COR-L47 (cell line): ENCODE data around the gene MED22.
"Not testable (repeated sequence)": the region's sequence is repeated elsewhere in the genome, so short reads cannot be mapped to it uniquely, and the experiment has no call there.

Experiments used
- DNase-seq: peaks from one replicate; lab custom pipeline; 2025; lab: John Stamatoyannopoulos, UW

The MED22 gene

GRCh38 chr9:133304477-133305377, 43.2 kb downstream of the MED22 start:
- DNase-seq, result no peak

DNA sequence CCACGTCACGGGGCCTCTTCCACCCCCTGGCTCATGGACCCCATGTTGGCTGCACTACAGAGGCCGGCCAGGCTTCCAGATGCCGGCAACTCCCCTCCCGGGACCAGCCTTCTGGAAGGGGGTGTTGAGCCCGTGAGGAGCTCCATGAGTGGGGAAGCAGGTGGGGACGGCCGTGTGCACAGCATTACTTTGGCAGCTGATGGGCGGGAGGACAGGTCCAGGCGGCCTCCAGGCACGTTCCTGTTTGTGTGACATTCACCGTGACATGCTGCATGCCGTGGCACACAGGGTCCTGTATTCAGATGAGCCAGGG, 43.8 kb downstream of the MED22 start:
- no peak for DNase-seq

- DNase-seq, result no peak
Observed at GRCh38 chr9:133303266-133304157, 44.4 kb downstream of the MED22 start.

DNA sequence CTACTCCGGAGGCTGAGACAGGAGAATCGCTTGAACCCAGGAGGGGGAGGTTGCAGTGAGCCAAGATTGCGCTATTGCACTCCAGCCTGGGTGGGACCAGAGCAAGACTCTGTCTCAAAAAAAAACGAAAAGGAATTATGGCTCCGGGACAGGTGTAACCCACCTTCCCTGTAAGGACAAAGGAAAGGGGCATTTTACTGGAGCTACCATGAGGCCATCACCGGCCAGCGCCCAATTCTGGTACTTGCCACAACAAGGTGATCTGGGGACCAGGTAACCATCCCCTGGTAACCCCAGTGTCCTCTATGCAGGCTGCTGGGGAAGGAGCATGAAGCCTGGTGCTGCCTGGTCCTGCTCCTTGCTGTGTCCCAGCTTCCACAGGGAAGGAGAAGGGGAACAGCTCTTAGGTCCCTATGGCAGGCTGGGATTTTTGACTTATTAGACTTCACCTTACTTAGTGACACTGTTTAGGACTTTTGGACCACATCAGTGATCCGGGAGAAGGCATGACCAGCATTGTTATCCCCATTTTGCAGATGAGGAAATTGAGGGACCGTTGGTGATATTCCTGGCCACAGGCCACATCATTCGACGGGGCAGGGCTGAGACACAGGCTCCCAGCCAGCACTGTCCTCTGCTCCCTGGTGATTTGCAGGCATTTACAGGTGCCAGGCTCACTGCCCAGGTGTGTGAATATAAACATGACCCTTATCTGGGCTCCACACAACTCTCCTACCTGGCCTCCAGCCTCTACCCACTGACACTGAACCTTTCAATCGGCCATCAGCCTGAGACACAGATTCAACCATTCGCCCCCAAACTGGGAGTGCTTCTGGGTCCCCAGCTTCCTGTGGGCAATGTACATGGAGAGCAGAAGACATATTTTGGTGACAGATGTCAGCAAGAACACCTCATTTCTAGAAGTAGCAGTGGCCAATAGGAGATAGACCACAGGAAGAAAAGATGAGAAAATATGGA, 46.4 kb downstream of the MED22 start:
- DNase-seq, result no peak

GRCh38 chr9:133299996-133300395, 47.9 kb downstream of the MED22 start:
- DNase-seq, result not testable (repeated sequence)

GRCh38 chr9:133294257-133294656, 53.7 kb downstream of the MED22 start:
- DNase-seq, result no peak

- DNase-seq, result no peak
Observed at GRCh38 chr9:133290751-133291302, 57.1 kb downstream of the MED22 start.
